ENCODE data around the gene EIF2A.

- TF ChIP-seq POLR2A (IDR thresholded peaks at IDR 0.05) (no peak), CTCF (IDR thresholded peaks at IDR 0.05) (no peak)
Observed at GRCh38 chr3:150515210-150515609, 31.4 kb upstream of the EIF2A start.

Data from heart left ventricle (tissue), 13 donors.